GM12873 (cell line): ENCODE data around the gene B3GAT1.

ENCODE experiments used
- TF ChIP-seq, protein P1 (sequence below): IDR thresholded peaks from 2 replicates; pipeline ENCODE4 v1.5.1; 2012; ENCODE audit warnings: low read depth, mild to moderate bottlenecking, moderate library complexity, low read length, control low read depth; ENCODE audit not compliant: insufficient read depth; ENCODE audit errors: missing control alignments

The B3GAT1 gene

DNA sequence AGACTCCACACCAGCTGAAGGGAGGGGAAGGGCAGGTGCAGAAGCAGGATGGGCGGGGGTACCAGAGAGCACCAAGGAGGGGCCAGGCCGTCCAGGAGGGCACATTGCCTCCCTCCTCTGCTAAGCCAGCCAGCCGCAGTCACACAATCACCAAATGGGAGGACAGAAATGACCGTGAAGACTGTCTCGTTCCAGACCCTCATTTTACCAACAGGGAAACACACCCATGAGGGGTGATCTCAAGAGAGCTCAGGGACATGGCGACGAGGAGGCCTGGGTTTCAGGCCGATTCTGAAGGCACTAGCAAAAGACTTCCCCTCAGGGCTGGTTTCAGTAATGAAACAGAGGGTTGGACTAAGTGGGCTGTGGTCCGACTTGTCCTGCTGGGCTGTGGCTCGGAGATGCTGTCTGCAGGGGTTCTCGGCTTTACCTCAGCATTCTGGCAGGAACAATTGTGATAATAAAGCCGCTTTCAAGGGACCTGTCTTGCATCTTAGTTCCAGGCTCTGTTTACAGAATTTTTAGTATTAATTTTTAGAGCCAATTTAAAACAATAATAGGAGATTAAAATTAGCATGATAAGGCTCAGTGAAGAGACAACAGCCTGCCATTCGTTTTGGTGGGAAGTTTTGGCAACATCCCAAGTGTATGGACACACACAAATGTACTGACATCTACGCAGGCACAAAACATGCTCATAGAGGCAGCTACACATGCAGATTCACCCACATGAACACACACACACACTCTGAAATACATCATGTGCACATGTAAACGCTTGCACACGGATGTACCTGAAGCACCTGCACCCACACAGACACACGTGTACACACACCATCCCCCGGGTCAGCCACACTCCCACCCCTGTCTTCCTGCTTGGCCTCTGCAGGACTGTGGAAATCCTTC lies 2.0 kb upstream of the B3GAT1 start:
- TF ChIP-seq, protein P1, sequence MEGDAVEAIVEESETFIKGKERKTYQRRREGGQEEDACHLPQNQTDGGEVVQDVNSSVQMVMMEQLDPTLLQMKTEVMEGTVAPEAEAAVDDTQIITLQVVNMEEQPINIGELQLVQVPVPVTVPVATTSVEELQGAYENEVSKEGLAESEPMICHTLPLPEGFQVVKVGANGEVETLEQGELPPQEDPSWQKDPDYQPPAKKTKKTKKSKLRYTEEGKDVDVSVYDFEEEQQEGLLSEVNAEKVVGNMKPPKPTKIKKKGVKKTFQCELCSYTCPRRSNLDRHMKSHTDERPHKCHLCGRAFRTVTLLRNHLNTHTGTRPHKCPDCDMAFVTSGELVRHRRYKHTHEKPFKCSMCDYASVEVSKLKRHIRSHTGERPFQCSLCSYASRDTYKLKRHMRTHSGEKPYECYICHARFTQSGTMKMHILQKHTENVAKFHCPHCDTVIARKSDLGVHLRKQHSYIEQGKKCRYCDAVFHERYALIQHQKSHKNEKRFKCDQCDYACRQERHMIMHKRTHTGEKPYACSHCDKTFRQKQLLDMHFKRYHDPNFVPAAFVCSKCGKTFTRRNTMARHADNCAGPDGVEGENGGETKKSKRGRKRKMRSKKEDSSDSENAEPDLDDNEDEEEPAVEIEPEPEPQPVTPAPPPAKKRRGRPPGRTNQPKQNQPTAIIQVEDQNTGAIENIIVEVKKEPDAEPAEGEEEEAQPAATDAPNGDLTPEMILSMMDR, result no peak

DNA sequence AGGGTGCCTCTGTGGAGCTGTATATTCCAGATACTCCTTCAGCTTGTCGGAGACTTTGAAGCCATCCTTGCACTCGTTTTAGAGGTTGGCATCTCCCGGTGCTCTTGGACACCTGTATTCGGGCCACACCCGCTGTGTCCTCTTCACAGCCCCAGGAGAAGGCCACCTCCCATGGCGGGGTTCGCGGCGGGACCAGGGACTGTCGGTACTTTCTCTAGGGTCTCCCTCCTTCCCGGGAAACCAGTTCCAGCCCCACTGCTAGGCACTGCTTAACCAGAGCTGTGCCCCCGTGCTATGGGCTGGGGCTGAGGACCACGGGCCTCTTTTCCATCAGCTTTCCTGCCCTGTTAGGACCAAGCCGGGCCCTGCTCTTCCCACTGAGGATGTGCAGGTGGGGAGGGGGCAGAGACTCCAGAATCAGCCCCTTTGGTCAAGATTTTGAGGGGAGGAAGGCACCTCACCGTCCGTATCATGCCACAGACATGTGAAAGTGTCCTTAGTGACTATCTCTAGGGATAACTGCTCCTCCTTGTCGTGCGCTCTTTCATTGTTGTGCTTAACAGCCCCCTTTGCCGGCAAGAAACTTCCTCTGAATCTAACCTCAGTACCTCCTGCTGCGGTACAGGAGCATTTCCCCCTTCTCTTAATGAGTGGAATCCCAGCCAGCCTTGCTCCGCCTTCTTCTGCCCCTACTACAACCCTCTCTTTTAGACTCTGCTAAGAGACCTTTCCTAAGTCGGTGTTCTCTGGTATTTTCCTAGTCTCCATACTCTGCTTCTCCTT lies 1.2 kb upstream of the B3GAT1 start:
- TF ChIP-seq, protein P1, result no peak

DNA sequence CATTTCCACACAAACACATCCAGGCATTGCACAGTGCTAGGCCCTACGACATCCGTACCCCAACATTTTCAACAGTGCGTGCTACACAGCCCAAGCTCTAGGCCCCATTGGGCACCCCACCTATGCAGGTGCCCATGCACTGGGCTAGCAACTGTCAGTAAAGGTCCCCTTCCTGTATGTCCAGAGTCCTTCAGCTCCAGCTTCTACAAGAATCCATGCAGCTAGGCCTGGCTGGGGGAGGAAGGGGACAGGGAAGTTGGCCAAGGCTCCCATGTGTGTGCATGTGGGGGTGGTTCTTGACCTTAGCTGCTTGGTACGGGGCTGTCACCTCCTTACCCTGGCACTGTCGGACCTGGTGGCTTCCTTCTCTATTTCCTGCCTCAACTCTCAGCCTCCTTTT lies 1.3 kb downstream of the B3GAT1 start:
- TF ChIP-seq, protein P1, result no peak

DNA sequence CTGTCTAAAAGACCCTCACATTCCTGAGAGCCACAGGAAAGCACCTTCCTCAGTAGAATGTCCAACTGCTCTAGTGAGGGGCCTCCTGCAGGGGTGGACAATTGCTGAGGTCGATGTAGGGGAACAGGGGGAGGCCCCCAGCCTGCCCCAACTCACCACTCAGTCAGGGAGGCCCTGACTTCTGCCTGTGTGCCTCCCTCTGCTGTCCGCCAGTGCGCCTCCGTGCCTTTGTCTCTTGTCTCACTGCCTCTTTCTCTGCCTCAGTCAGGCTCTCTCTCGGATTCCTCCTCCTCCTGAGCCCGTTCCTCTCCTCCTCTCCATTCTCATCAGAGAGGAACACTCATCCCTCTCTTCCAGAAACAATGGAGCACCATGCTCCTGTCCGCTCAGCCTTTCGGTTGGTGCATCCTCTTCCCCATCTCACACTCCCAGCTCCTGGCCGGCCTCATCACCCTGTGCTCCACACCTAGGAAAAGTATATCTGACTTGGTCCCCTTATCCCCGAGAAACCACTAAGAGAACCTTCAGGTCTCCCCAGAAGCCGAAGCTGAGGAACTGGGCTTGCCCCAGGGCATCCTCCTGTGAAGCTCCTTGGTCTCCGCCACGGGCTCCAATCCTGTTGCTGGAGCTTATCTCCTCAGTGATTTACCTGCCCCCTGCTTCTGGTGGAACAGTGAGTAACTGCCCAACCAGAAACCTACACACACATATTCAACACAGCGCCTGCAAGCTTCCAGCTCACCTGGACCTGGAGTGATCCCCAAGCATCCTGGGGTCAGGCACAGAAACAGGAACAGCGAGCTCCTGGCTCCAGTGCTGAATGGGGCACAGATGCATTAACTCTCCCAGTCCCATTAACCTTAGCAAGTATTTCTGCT lies 2.3 kb downstream of the B3GAT1 start:
- TF ChIP-seq, protein P1, result no peak

DNA sequence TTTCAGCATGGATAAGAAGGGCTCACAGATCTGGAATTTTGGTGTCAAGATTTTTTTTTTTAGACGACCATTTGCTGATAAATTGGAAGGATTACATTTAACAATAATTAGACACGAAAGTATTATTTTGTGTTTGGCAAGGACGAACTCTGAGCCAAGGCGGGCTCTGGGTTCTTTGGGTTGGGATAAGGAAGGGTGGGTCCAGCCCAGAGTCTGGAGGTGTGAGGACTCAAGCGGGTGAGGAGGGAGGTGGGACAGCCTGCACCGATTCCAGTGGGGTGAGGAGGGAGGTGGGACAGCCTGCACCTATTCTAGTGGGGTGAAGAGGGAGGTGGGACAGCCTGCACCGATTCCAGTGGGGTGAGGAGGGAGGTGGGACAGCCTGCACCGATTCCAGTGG lies 4.1 kb downstream of the B3GAT1 start:
- TF ChIP-seq, protein P1, result no peak

DNA sequence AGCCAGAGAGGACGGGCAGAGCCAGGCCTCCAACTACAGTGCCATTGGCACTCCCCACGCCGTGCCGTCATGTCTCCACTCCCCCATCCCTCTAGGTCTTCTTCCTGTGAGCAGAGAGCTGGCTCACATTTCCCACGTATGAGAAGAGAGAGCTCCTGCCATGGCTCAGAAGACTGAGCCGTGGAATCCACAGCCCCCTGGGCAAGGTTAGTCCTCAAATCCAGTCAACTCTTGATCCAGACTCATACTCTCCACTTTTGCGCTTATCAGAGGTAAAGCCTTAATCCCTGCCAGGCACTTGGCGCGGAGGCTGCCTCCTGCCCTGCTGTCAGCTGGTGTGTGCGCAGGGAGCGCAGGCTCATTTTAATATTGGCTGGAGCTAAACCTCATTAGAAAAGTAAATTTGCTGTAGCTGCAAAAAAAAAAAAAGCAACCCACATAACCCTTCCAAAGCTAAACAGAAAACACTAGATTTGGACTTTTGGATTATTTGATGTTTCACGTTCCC lies 4.7 kb downstream of the B3GAT1 start:
- TF ChIP-seq, protein P1, result no peak
